ENCODE data around the gene PIGB.

GRCh38 chr15:55320238-55320550 is 1.2 kb downstream of the PIGB start:
- no peak for TF ChIP-seq CTCF (IDR thresholded peaks at IDR 0.05)
- no peak for TF ChIP-seq POLR2A (IDR thresholded peaks at IDR 0.05)
